H1 (cell line): ENCODE data around the gene FLT3. TPM values are rescaled to one million over a fixed set of nuclear protein-coding genes. Genes with fewer than 3 reads are reported as not detected.

Experiments used
- CTCF ChIA-PET: fragments of 300-600 bp; sonication (Branson Sonifier 250); formaldehyde crosslinking; loops from one replicate; lab custom pipeline; 2021; ENCODE audit not compliant: partially characterized antibody; lab: Charles Lee
- POLR2A ChIA-PET: fragments of 300-600 bp; sonication (Branson Sonifier 250); formaldehyde crosslinking; loops from one replicate; lab custom pipeline; 2021; ENCODE audit warnings: inconsistent platforms; ENCODE audit not compliant: partially characterized antibody; lab: Charles Lee
- DNase-seq, 2 experiments: peaks; one replicate each; pipeline versions ENCODE4 v3.0.0 to v3.0.0-alpha.2; 2010 to 2022; ENCODE audit warnings: low spot score in 2 of 2, low read depth in 1 of 2, mixed read lengths in 1 of 2
- FAIRE-seq: peaks from 2 replicates; lab custom pipeline; 2011; peaks lifted over from hg19 to GRCh38; lab: Jason Lieb, UNC
- H2AFZ ChIP-seq: 2 replicates; pipeline ENCODE4 v1.8.1; 2012; ENCODE audit warnings: low read length, inconsistent platforms
- H2AK5ac ChIP-seq: 2 replicates; pipeline ENCODE4 v1.6.1; 2013; ENCODE audit warnings: low read depth, low read length
- H2BK120ac ChIP-seq: replicated peaks from 2 replicates; pipeline ENCODE3; 2013; ENCODE audit warnings: low read depth, low read length, inconsistent platforms
- H2BK12ac ChIP-seq: 2 replicates; pipeline ENCODE4 v1.6.1; 2013; ENCODE audit warnings: low read depth, low read length
- H2BK15ac ChIP-seq: 2 replicates; pipeline ENCODE4 v1.6.1; 2013; ENCODE audit warnings: low read length
- H2BK20ac ChIP-seq: 2 replicates; pipeline ENCODE4 v1.6.1; 2013; ENCODE audit warnings: low read length
- H2BK5ac ChIP-seq: 2 replicates; pipeline ENCODE4 v1.6.1; 2013; ENCODE audit warnings: low read depth, low read length
- H3K14ac ChIP-seq: 2 replicates; pipeline ENCODE4 v1.6.1; 2013; ENCODE audit warnings: inconsistent platforms; ENCODE audit not compliant: insufficient read length
- H3K18ac ChIP-seq: 2 replicates; pipeline ENCODE4 v1.6.1; 2013; ENCODE audit warnings: low read length; ENCODE audit errors: extremely low read depth
- H3K23ac ChIP-seq: 2 replicates; pipeline ENCODE4 v1.6.1; 2013; ENCODE audit warnings: inconsistent platforms; ENCODE audit not compliant: insufficient read length
- H3K23me2 ChIP-seq: 2 replicates; pipeline ENCODE4 v1.6.1; 2013; ENCODE audit warnings: low read depth, low read length
- H3K27ac ChIP-seq: 2 replicates; pipeline ENCODE4 v1.6.1; 2011; ENCODE audit warnings: low read depth, low read length, inconsistent platforms
- H3K27me3 ChIP-seq, 4 experiments: replicated peaks in 1 of 4; 1 replicate in 1 of 4; 2 replicates in 3 of 4; pipeline versions ENCODE4 v1.6.1 to v1.8.1; 2011 to 2013; ENCODE audit warnings: low read length in 3 of 4, mild to moderate bottlenecking in 3 of 4, inconsistent platforms in 2 of 4, mixed read lengths in 2 of 4, moderate library complexity in 1 of 4; ENCODE audit not compliant: control insufficient read depth in 3 of 4, insufficient read depth in 3 of 4; ENCODE audit errors: extremely low read depth in 1 of 4
- H3K36me3 ChIP-seq, 4 experiments: 2 replicates each; pipeline versions ENCODE4 v1.6.1 to v1.8.1; 2011 to 2013; ENCODE audit warnings: mild to moderate bottlenecking in 4 of 4, low read length in 3 of 4, moderate library complexity in 2 of 4, control low read depth in 1 of 4, inconsistent platforms in 1 of 4; ENCODE audit not compliant: insufficient read depth in 4 of 4, control insufficient read depth in 2 of 4
- H3K4ac ChIP-seq: replicated peaks from 2 replicates; pipeline ENCODE3; 2013; ENCODE audit warnings: low read length, low read depth, mixed read lengths, inconsistent platforms; ENCODE audit not compliant: insufficient read length
- H3K4me1 ChIP-seq, 4 experiments: replicated peaks in 1 of 4; 1 replicate in 1 of 4; 2 replicates in 3 of 4; pipeline versions ENCODE4 v1.6.1 to v1.8.1; 2011 to 2013; ENCODE audit warnings: low read length in 3 of 4, inconsistent platforms in 2 of 4, mixed read lengths in 1 of 4; ENCODE audit not compliant: insufficient read depth in 4 of 4, control insufficient read depth in 3 of 4
- H3K4me2 ChIP-seq, 2 experiments: 2 replicates each; pipeline versions ENCODE4 v1.6.1 to v1.8.1; 2011 to 2013; ENCODE audit warnings: low read depth in 2 of 2, low read length in 2 of 2, control low read depth in 1 of 2, inconsistent platforms in 1 of 2, mild to moderate bottlenecking in 1 of 2; ENCODE audit not compliant: insufficient read depth in 1 of 2
- H3K4me3 ChIP-seq, 4 experiments: fragments of 200-600, 300-600 bp in 1 of 4; sonication (generic), shearing (Covaris generic), sonication (Bioruptor Twin) in 1 of 4; 2 replicates each; pipeline versions ENCODE4 v1.5.1 to v1.8.1; 2011 to 2016; ENCODE audit warnings: low read length in 4 of 4, low read depth in 3 of 4, control low read depth in 2 of 4, inconsistent platforms in 2 of 4, mild to moderate bottlenecking in 2 of 4, mixed read lengths in 1 of 4, moderate library complexity in 1 of 4; ENCODE audit not compliant: insufficient read depth in 2 of 4; ENCODE audit errors: extremely low read depth in 1 of 4
- H3K56ac ChIP-seq: replicated peaks from 2 replicates; pipeline ENCODE3; 2013; ENCODE audit warnings: low read depth, mild to moderate bottlenecking, mixed read lengths, low read length, inconsistent platforms; ENCODE audit not compliant: insufficient read length
- H3K79me1 ChIP-seq: 2 replicates; pipeline ENCODE4 v1.6.1; 2013; ENCODE audit warnings: low read depth, low read length, control low read depth
- H3K79me2 ChIP-seq, 2 experiments: 2 replicates each; pipeline versions ENCODE4 v1.6.1 to v1.8.1; 2012 to 2013; ENCODE audit warnings: low read length in 2 of 2, mild to moderate bottlenecking in 2 of 2, inconsistent platforms in 1 of 2; ENCODE audit not compliant: insufficient read depth in 2 of 2, control insufficient read depth in 1 of 2
- H3K9ac ChIP-seq, 4 experiments: replicated peaks in 1 of 4; 1 replicate in 1 of 4; 2 replicates in 3 of 4; pipeline versions ENCODE4 v1.6.1 to v1.8.1; 2011 to 2013; ENCODE audit warnings: low read depth in 3 of 4, low read length in 3 of 4, control low read depth in 2 of 4, mild to moderate bottlenecking in 2 of 4, moderate library complexity in 2 of 4, inconsistent platforms in 1 of 4; ENCODE audit errors: extremely low read depth in 1 of 4
- H3K9me3 ChIP-seq, 2 experiments: 2 replicates each; pipeline versions ENCODE4 v1.6.1 to v1.8.1; 2012 to 2013; ENCODE audit warnings: mild to moderate bottlenecking in 2 of 2, moderate library complexity in 2 of 2, control low read depth in 1 of 2, inconsistent platforms in 1 of 2, low read depth in 1 of 2, low read length in 1 of 2, mixed read lengths in 1 of 2; ENCODE audit not compliant: insufficient read depth in 2 of 2
- H4K20me1 ChIP-seq, 2 experiments: replicated peaks in 1 of 2; 2 replicates each; pipeline versions ENCODE3 to v1.8.1; 2011 to 2013; ENCODE audit warnings: inconsistent platforms in 2 of 2, low read length in 2 of 2, mild to moderate bottlenecking in 1 of 2; ENCODE audit not compliant: insufficient read depth in 2 of 2, control insufficient read depth in 1 of 2
- H4K5ac ChIP-seq: 2 replicates; pipeline ENCODE4 v1.6.1; 2013; ENCODE audit warnings: low read length, low read depth, mixed read lengths, inconsistent platforms; ENCODE audit not compliant: insufficient read length
- H4K8ac ChIP-seq: 2 replicates; pipeline ENCODE4 v1.8.0; 2013; ENCODE audit warnings: mild to moderate bottlenecking, moderate library complexity, low read length, inconsistent platforms; ENCODE audit not compliant: insufficient read depth; ENCODE audit errors: extremely low read depth
- H4K91ac ChIP-seq: replicated peaks from 2 replicates; pipeline ENCODE3; 2013; ENCODE audit warnings: low read length, mixed read lengths, inconsistent platforms; ENCODE audit not compliant: insufficient read length
- GABPA ChIP-seq: IDR thresholded peaks from 2 replicates; pipeline ENCODE4 v1.6.1; 2011; ENCODE audit warnings: mild to moderate bottlenecking, low read length, moderate library complexity, borderline replicate concordance; ENCODE audit not compliant: insufficient read depth
- KDM1A ChIP-seq: fragments of 200-600, 300-600 bp; sonication (generic); IDR thresholded peaks from 2 replicates; pipeline ENCODE4 v1.7.1; 2016; ENCODE audit warnings: mild to moderate bottlenecking, low read length, borderline replicate concordance
- RNF2 ChIP-seq: fragments of 200-900, 300-1000 bp; sonication (generic); IDR thresholded peaks from 2 replicates; pipeline ENCODE4 v1.7.1; 2016; ENCODE audit warnings: borderline replicate concordance, low read depth, mild to moderate bottlenecking, antibody characterized with exemption, low read length; ENCODE audit not compliant: poor library complexity, severe bottlenecking; ENCODE audit errors: missing control alignments
- SIN3A ChIP-seq, 2 experiments: IDR thresholded peaks in 1 of 2; conservative IDR thresholded peaks in 1 of 2; 2 replicates each; pipeline ENCODE4 v1.6.1; 2011 to 2012; ENCODE audit warnings: low read length in 2 of 2, improper control_type of control experiment in 1 of 2, low read depth in 1 of 2, mild to moderate bottlenecking in 1 of 2
- SP4 ChIP-seq: IDR thresholded peaks from 2 replicates; pipeline ENCODE4 v1.6.1; 2012; ENCODE audit warnings: low read length, inconsistent platforms
- WGBS, 2 experiments: shearing (Covaris generic) in 1 of 2; methylation state at CpG; one replicate each; pipeline versions ENCODE4 v1.1.6 to v1.1.7; 2013 to 2015; ENCODE audit warnings: low lambda C conversion rate in 2 of 2, mixed read lengths in 2 of 2, inconsistent platforms in 1 of 2, low coverage in 1 of 2, missing lambda C conversion rate in 1 of 2; ENCODE audit not compliant: insufficient replicate concordance in 2 of 2, insufficient coverage in 1 of 2, insufficient read length in 1 of 2; ENCODE audit errors: extremely low coverage in 1 of 2, missing lambda C conversion rate in 1 of 2; 5-methylcytosine and 5-hydroxymethylcytosine counted together
- polyA plus RNA-seq, 7 experiments: library from polyadenylated mRNA; depleted of rRNA in 3 of 7; stranded (reverse) in 5 of 7; unstranded in 2 of 7; fragments of >200 nt in 5 of 7; fragments of 200-250 nt in 2 of 7; gene quantifications; 1 replicate in 5 of 7; 2 replicates in 1 of 7; 4 replicates in 1 of 7; pipeline versions ENCODE4 v1.2.1 to v1.2.3, GENCODE V29; 2011 to 2013; ENCODE audit warnings: missing spikeins in 2 of 7, mixed read lengths in 2 of 7
- total RNA-seq: library from RNA; stranded (reverse); fragmentation: NEBNext Ultra II Directional; extraction: Animal tissue kit (Norgen Biotek cat#: 25700); gene quantifications from 2 replicates; pipeline ENCODE4 v1.2.1, GENCODE V29; 2021

The FLT3 gene
- total and polyA plus RNA-seq, 2 of the 8 experiments (the other 6 are each of a cell fraction or from before 2014, with no cell fraction given), result 0.44 to 0.71 TPM

DNA sequence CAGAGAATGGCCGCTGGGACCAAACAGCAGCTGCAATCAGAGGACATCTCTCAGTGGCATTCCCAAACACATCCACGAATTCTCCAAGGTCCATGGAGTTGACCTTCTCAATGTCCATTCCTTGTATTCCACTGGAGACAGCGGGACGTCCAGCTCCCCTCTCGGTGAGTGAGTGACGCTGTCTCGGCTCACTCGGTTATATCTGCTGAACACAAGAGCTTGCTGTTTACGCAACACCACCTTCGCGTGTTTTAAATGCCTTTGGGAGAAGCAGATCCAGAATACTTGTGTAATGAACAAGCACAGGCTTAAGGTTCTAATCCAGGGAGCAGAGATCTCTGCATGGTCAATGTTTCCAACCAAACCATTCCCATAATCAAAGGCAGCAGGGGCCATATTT, 111.9 kb downstream of the FLT3 start, which contains the start of gene URAD:
URAD (minus strand) TSS at position 174 of the 400 bp plus-strand sequence; CDS start at position 118, 56 bp downstream.
- Histone ChIP-seq H3K4me2 (no peak within 1 kb of the TSS), H4K5ac (no peak within 1 kb of the TSS), H3K4me3 (no peak within 1 kb of the TSS), H3K9ac (no peak within 1 kb of the TSS), H4K8ac (no peak within 1 kb of the TSS), H3K79me1 (no peaks in the 10 kb centered on the region), H3K27ac (no peak within 1 kb of the TSS), H3K14ac (no peak within 1 kb of the TSS), H3K56ac (no peak within 1 kb of the TSS), H3K18ac (no peak within 1 kb of the TSS), H3K4ac (no peak within 1 kb of the TSS), H3K23ac (no peak within 1 kb of the TSS), H2AFZ (no peak within 1 kb of the TSS), H3K79me2 (no peaks in the 10 kb centered on the region), H4K91ac (no peak within 1 kb of the TSS), H3K23me2 (peaks cover 2% of the 10 kb centered on the region; the same call in 1 of the 2 replicates), H2BK120ac (no peak within 1 kb of the TSS), H2BK12ac (no peak within 1 kb of the TSS), H3K36me3 (no peaks in the 10 kb centered on the region), H3K27me3 (peaks cover 2 to 22% (median 17%) of the 10 kb centered on the region in 4 experiments), H2BK5ac (no peak within 1 kb of the TSS), H3K4me1 (no peaks in the 10 kb centered on the region), H2BK15ac (no peak within 1 kb of the TSS), H3K9me3 (no peaks in the 10 kb centered on the region), H2AK5ac (no peak within 1 kb of the TSS), H2BK20ac (no peak within 1 kb of the TSS), H4K20me1 (peaks cover 0 to 1% of the 10 kb centered on the region in 2 experiments)
- WGBS, 2 experiments, result 85% methylated on average over 11 of the region's 11 CpGs; no CpG with 5 or more reads in 1 of the 2 experiments
- no peak for TF ChIP-seq SP4
- TF ChIP-seq GABPA, result no peak
- no peak for TF ChIP-seq SIN3A (conservative IDR thresholded peaks at IDR 0.05 in 1 of 2, IDR thresholded peaks at IDR 0.05 in 1 of 2; ENCODE audit: low read depth in 1 of 2, low read length in 2 of 2)
- TF ChIP-seq RNF2, result no peak
- TF ChIP-seq KDM1A, result no peak
- ChIA-PET POLR2A (no interaction called here), CTCF (interaction anchor here (1.4 to 20.5 kb wide), 3 partner anchors 21 to 163 kb away, joined by 3 to 283 read pairs (median 170); partner anchors contain the start of gene CDX2)
- DNase-seq, result no peak
- no peak for FAIRE-seq
